IMR-90 (cell line): ENCODE results near the gene CHD6. TPM values are rescaled to one million over a fixed set of nuclear protein-coding genes. Genes with fewer than 3 reads are reported as not detected.

Experiments used
- ATAC-seq: fragments of 200-7000 bp; cut with Tn5 transposase; 2 replicates; pipeline ENCODE4 v1.9.1; 2020; ENCODE audit warnings: low read depth, mild to moderate bottlenecking, moderate library complexity
- BruUV-seq: library from RNA; stranded (reverse); fragments of 400-500 nt; replicated peaks from 2 replicates; lab custom pipeline; 2021; lab: Mats Ljungman, UMichigan
- CTCF ChIA-PET: fragments of 300-600 bp; formaldehyde crosslinking; extraction: SDS; loops from one replicate; lab custom pipeline; 2021; ENCODE audit warnings: antibody characterized with exemption; lab: Yijun Ruan, JAX
- POLR2A ChIA-PET: fragments of 300-600 bp; sonication (Branson Sonifier 250); formaldehyde crosslinking; loops from one replicate; lab custom pipeline; 2022; ENCODE audit warnings: antibody characterized with exemption; ENCODE audit not compliant: unreplicated experiment; lab: Charles Lee
- DNase-seq: peaks from one replicate; pipeline ENCODE4 v3.0.0; 2013
- H2AFZ ChIP-seq: replicated peaks from 2 replicates; pipeline ENCODE3; 2013; ENCODE audit warnings: low read length, mild to moderate bottlenecking; ENCODE audit not compliant: poor library complexity
- H2AK5ac ChIP-seq: 2 replicates; pipeline ENCODE4 v1.6.1; 2013; ENCODE audit warnings: low read depth, low read length, inconsistent platforms
- H2AK9ac ChIP-seq: replicated peaks from 2 replicates; pipeline ENCODE3; 2013; ENCODE audit warnings: mild to moderate bottlenecking, low read depth, low read length, moderate library complexity; ENCODE audit not compliant: poor library complexity
- H2BK120ac ChIP-seq: 2 replicates; pipeline ENCODE4 v1.6.1; 2013; ENCODE audit warnings: low read depth, low read length, inconsistent platforms
- H2BK15ac ChIP-seq: 3 replicates; pipeline ENCODE4 v1.6.1; 2013; ENCODE audit warnings: low read depth, low read length, inconsistent platforms
- H2BK20ac ChIP-seq: 2 replicates; pipeline ENCODE4 v1.6.1; 2013; ENCODE audit warnings: low read depth, mild to moderate bottlenecking, inconsistent platforms, low read length, moderate library complexity
- H2BK5ac ChIP-seq: 2 replicates; pipeline ENCODE4 v1.6.1; 2013; ENCODE audit warnings: mild to moderate bottlenecking, low read depth, low read length, inconsistent platforms; ENCODE audit not compliant: poor library complexity, severe bottlenecking
- H3K14ac ChIP-seq: replicated peaks from 2 replicates; pipeline ENCODE4 v1.6.1; 2013; ENCODE audit warnings: low read depth, low read length, inconsistent platforms
- H3K18ac ChIP-seq: 2 replicates; pipeline ENCODE4 v1.6.1; 2013; ENCODE audit warnings: low read depth, low read length, control low read depth
- H3K23ac ChIP-seq: 2 replicates; pipeline ENCODE4 v1.6.1; 2013; ENCODE audit warnings: low read depth, low read length, inconsistent platforms
- H3K27ac ChIP-seq: 2 replicates; pipeline ENCODE4 v1.5.1; 2013; ENCODE audit warnings: mild to moderate bottlenecking, control low read depth, low read length; ENCODE audit not compliant: insufficient read depth
- H3K27me3 ChIP-seq: 2 replicates; pipeline ENCODE4 v1.6.1; 2013; ENCODE audit warnings: low read length; ENCODE audit not compliant: control insufficient read depth, insufficient read depth
- H3K36me3 ChIP-seq: 2 replicates; pipeline ENCODE4 v1.6.1; 2013; ENCODE audit warnings: low read length, mixed read lengths; ENCODE audit not compliant: control insufficient read depth, insufficient read depth
- H3K4ac ChIP-seq: 2 replicates; pipeline ENCODE4 v1.6.1; 2013; ENCODE audit warnings: low read depth, low read length, inconsistent platforms
- H3K4me1 ChIP-seq: 2 replicates; pipeline ENCODE4 v1.6.1; 2013; ENCODE audit warnings: low read length, mixed read lengths; ENCODE audit not compliant: control insufficient read depth, insufficient read depth
- H3K4me2 ChIP-seq: 2 replicates; pipeline ENCODE4 v1.6.1; 2013; ENCODE audit warnings: low read depth, mild to moderate bottlenecking, control low read depth, low read length, moderate library complexity
- H3K4me3 ChIP-seq: 2 replicates; pipeline ENCODE4 v1.5.1; 2013; ENCODE audit warnings: low read depth, mild to moderate bottlenecking, control low read depth, low read length, moderate library complexity; ENCODE audit not compliant: insufficient read depth
- H3K56ac ChIP-seq: 2 replicates; pipeline ENCODE4 v1.6.1; 2013; ENCODE audit warnings: low read length, inconsistent platforms; ENCODE audit not compliant: insufficient read depth; ENCODE audit errors: extremely low read depth
- H3K79me1 ChIP-seq, 2 experiments: 2 replicates each; pipeline ENCODE4 v1.6.1; 2013; ENCODE audit warnings: low read length in 2 of 2, inconsistent platforms in 1 of 2, low read depth in 1 of 2
- H3K9ac ChIP-seq: 2 replicates; pipeline ENCODE4 v1.6.1; 2013; ENCODE audit warnings: low read depth, low read length, control low read depth
- H3K9me1 ChIP-seq: 2 replicates; pipeline ENCODE4 v1.6.1; 2013; ENCODE audit warnings: low read length, inconsistent platforms; ENCODE audit not compliant: insufficient read depth
- H3K9me3 ChIP-seq: 2 replicates; pipeline ENCODE4 v1.6.1; 2013; ENCODE audit warnings: low read length; ENCODE audit not compliant: control insufficient read depth, insufficient read depth
- H4K20me1 ChIP-seq: 2 replicates; pipeline ENCODE4 v1.6.1; 2013; ENCODE audit warnings: low read length, inconsistent platforms; ENCODE audit not compliant: insufficient read depth
- H4K5ac ChIP-seq: 2 replicates; pipeline ENCODE4 v1.6.1; 2013; ENCODE audit warnings: mild to moderate bottlenecking, low read depth, low read length, control low read depth
- H4K8ac ChIP-seq, 2 experiments: 2 replicates each; pipeline ENCODE4 v1.6.1; 2013; ENCODE audit warnings: low read depth in 2 of 2, low read length in 2 of 2, control low read depth in 1 of 2, inconsistent platforms in 1 of 2
- H4K91ac ChIP-seq: 2 replicates; pipeline ENCODE4 v1.6.1; 2013; ENCODE audit warnings: low read depth, low read length, inconsistent platforms; ENCODE audit not compliant: insufficient read depth
- CHD1 ChIP-seq: IDR thresholded peaks from 2 replicates; pipeline ENCODE4 v1.6.1; 2012; ENCODE audit warnings: low read depth, low read length, improper control_type of control experiment
- MAFK ChIP-seq: IDR thresholded peaks from 2 replicates; pipeline ENCODE4 v1.6.1; 2012; ENCODE audit warnings: low read depth, low read length, improper control_type of control experiment
- WGBS, 2 experiments: methylation state at CpG; one replicate each; pipeline versions ENCODE4 v1.1.5 to v1.1.7; 2013; ENCODE audit warnings: missing lambda C conversion rate in 2 of 2; ENCODE audit not compliant: insufficient read length in 1 of 2; ENCODE audit errors: extremely low coverage in 2 of 2; 5-methylcytosine and 5-hydroxymethylcytosine counted together
- dilution Hi-C: fragments of 300-500 bp; cut with HindIII; formaldehyde crosslinking; loops from one replicate; pipeline ENCODE4 v1.14.3; 2018; ENCODE audit warnings: low sequenced_read_pairs; ENCODE audit not compliant: unreplicated experiment
- in situ Hi-C: fragments of 300-500 bp; cut with MboI; formaldehyde crosslinking; loops from 3 replicates; pipeline ENCODE4 v1.14.3; 2019; ENCODE audit warnings: low sequenced_read_pairs, inconsistent platforms, mixed read lengths
- intact Hi-C: fragments of 100-400 bp; cut with micrococcal nuclease; formaldehyde crosslinking; loops from 2 replicates; pipeline ENCODE4 v1.10.0; 2022
- polyA plus RNA-seq, 3 experiments: library from polyadenylated mRNA; depleted of rRNA; stranded (reverse); fragments of >200 nt; gene quantifications; 2 replicates each; pipeline ENCODE4 v1.2.3, GENCODE V29; 2012; ENCODE audit warnings: low replicate concordance in 1 of 3
- total RNA-seq: library from RNA; depleted of rRNA; stranded (reverse); fragments of >200 nt; gene quantifications from 2 replicates; pipeline ENCODE4 v1.2.3, GENCODE V29; 2012

Gene CHD6
- total and polyA plus RNA-seq, 2 of the 4 experiments (the other 2 are of a cell fraction) = 8.8 to 26.7 TPM

GRCh38 chr20:41631826-41632225 lies 13.6 kb upstream of the CHD6 start:
- H3K23ac ChIP-seq = no peak overlapping the region
- H3K4me3 ChIP-seq = no peak overlapping the region
- H3K56ac ChIP-seq = no peak overlapping the region
- H3K79me1 ChIP-seq = no peaks in the 10 kb centered on the region
- H2AFZ ChIP-seq = no peak overlapping the region
- no peaks in the 10 kb centered on the region for H4K20me1 ChIP-seq
- DNase-seq (peak; percentile 35), ATAC-seq (peak; percentile 44; the same call in 1 of the 2 replicates)
- no peak overlapping the region for H2BK5ac ChIP-seq
- no peak overlapping the region for H2AK5ac ChIP-seq
- H3K14ac ChIP-seq = no peak overlapping the region
- ChIA-PET POLR2A (no interaction called here), CTCF (interaction anchor here (0.6 kb wide), 1 partner anchor 88 kb away, joined by 4 read pairs; no protein-coding TSS in a partner anchor)
- H4K5ac ChIP-seq = no peak overlapping the region
- H3K18ac ChIP-seq = no peak overlapping the region
- H3K4me2 ChIP-seq = no peak overlapping the region
- whole genome bisulfite sequencing, 2 experiments = 33% methylated on average over 3 of the region's 4 CpGs; no CpG with 5 or more reads in 1 of the 2 experiments
- no peak overlapping the region for H2BK15ac ChIP-seq
- H3K27ac ChIP-seq = no peak overlapping the region
- no peaks in the 10 kb centered on the region for H3K9me3 ChIP-seq
- H2BK20ac ChIP-seq = no peak overlapping the region
- no peak overlapping the region for H3K4ac ChIP-seq
- no peak overlapping the region for H4K91ac ChIP-seq
- no peaks in the 10 kb centered on the region for H3K4me1 ChIP-seq
- no peak overlapping the region for H4K8ac ChIP-seq
- TF ChIP-seq CHD1 (no peak), MAFK (no peak)
- BruUV-seq = no TSS peak
- intact Hi-C loops (no loop called here), dilution Hi-C loops (no loop called here), in situ Hi-C loops (no loop called here)
- H2AK9ac ChIP-seq = no peak overlapping the region
- H3K9ac ChIP-seq = no peak overlapping the region
- no peak overlapping the region for H2BK120ac ChIP-seq
- peaks cover 2% of the 10 kb centered on the region; the same call in 1 of the 2 replicates for H3K27me3 ChIP-seq
- no peaks in the 10 kb centered on the region for H3K9me1 ChIP-seq
- H3K36me3 ChIP-seq = no peaks in the 10 kb centered on the region
